Sigmoid colon (tissue), 4 donors: Measurements from ENCODE around the gene FAM228A.

Experiments used
- CTCF ChIP-seq, 4 experiments: fragments of 450-650 bp in 3 of 4; fragments of 200-600 bp in 1 of 4; IDR thresholded peaks; one replicate each; pipeline ENCODE4 v1.5.1; 2016 to 2019; ENCODE audit warnings: antibody characterized with exemption in 4 of 4, mild to moderate bottlenecking in 3 of 4, moderate library complexity in 2 of 4
- POLR2A ChIP-seq, 2 donors: fragments of 450-650 bp; IDR thresholded peaks; one replicate each; pipeline ENCODE4 v1.6.1; 2016; ENCODE audit warnings: antibody characterized with exemption in 2 of 2, mild to moderate bottlenecking in 2 of 2, moderate library complexity in 2 of 2
- POLR2AphosphoS5 ChIP-seq, 4 donors: sonication (generic); formaldehyde crosslinking; IDR thresholded peaks; one replicate each; pipeline ENCODE4 v1.6.1; 2017; ENCODE audit warnings: antibody characterized with exemption in 4 of 4

- TF ChIP-seq CTCF (IDR thresholded peaks at IDR 0.05) (no peak), POLR2A (IDR thresholded peaks at IDR 0.05) (no peak), POLR2AphosphoS5 (IDR thresholded peaks at IDR 0.05) (no peak)
These were observed 25.2 kb downstream of the FAM228A start for GRCh38 chr2:24199968-24200590.
